ENCODE data around the gene OOSP1.

DNA sequence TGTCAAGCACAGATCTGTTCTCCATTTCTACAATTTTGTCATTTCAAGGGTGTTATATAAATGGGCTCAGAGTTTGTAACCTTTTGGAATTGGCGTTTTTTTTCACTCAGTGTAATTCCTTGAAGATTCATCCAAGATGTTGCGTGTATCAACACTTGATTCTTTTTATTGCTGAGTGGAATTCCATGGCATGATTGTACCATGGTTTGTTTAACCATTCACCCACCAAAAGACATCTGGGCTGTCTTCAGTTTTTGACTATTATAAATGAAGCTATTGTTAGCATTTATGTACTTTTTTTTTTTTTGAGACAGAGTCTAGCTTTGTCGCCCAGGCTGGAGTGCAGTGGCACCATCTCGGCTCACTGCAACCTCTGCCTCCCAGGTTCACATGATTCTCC is 2.9 kb downstream of the OOSP1 start:
- no peak for TF ChIP-seq CTCF (IDR thresholded peaks at IDR 0.05)
- no peak for TF ChIP-seq POLR2A (IDR thresholded peaks at IDR 0.05)
- no peak for TF ChIP-seq EP300 (IDR thresholded peaks at IDR 0.05)
- TF ChIP-seq POLR2AphosphoS5 (IDR thresholded peaks at IDR 0.05): no peak
